ENCODE data around the gene TNFRSF6B.

DNA sequence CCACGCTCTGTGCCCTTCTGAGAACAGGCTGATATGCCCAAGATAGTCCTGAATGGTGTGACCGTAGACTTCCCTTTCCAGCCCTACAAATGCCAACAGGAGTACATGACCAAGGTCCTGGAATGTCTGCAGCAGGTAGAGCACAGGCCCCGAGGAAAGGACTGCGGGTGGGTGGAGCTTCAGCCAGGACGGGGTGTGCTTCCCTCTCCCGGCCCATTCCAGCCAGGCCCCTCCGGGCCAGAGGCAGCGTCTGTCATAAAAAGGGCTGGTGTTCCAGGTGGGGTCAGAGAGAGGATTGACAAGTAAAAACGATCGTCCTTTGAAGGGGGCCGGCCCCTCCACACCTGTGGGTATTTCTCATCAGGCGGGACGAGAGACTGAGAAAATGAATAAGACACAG lies 37.1 kb upstream of the TNFRSF6B start:
- TF ChIP-seq POLR2A (IDR thresholded peaks at IDR 0.05), result no peak
- TF ChIP-seq, protein P1, sequence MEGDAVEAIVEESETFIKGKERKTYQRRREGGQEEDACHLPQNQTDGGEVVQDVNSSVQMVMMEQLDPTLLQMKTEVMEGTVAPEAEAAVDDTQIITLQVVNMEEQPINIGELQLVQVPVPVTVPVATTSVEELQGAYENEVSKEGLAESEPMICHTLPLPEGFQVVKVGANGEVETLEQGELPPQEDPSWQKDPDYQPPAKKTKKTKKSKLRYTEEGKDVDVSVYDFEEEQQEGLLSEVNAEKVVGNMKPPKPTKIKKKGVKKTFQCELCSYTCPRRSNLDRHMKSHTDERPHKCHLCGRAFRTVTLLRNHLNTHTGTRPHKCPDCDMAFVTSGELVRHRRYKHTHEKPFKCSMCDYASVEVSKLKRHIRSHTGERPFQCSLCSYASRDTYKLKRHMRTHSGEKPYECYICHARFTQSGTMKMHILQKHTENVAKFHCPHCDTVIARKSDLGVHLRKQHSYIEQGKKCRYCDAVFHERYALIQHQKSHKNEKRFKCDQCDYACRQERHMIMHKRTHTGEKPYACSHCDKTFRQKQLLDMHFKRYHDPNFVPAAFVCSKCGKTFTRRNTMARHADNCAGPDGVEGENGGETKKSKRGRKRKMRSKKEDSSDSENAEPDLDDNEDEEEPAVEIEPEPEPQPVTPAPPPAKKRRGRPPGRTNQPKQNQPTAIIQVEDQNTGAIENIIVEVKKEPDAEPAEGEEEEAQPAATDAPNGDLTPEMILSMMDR (IDR thresholded peaks at IDR 0.05 in 8 of 11, conservative IDR thresholded peaks at IDR 0.05 in 3 of 11), result no peak
